Lower lobe of right lung (tissue), 2 donors: ENCODE data around the gene SLC35G3. TPM values are rescaled to one million over a fixed set of nuclear protein-coding genes. Genes with fewer than 3 reads are reported as not detected.
"Not testable (repeated sequence)": the region's sequence is repeated elsewhere in the genome, so short reads cannot be mapped to it uniquely, and the experiment has no call there.

Experiments
- ATAC-seq, 2 donors: fragments of 200-7000 bp; cut with Tn5 transposase; one replicate each; pipeline ENCODE4 v1.9.1; 2020 to 2022; ENCODE audit warnings: mild to moderate bottlenecking in 2 of 2, moderate library complexity in 2 of 2
- DNase-seq: peaks from one replicate; pipeline ENCODE4 v3.0.0-alpha.2; 2020
- H3K27ac ChIP-seq: fragments of 200-600 bp; one replicate; pipeline ENCODE4 v1.8.0; 2022
- H3K27me3 ChIP-seq: fragments of 200-600 bp; one replicate; pipeline ENCODE4 v1.8.0; 2022; ENCODE audit warnings: low read depth
- H3K36me3 ChIP-seq: fragments of 200-600 bp; one replicate; pipeline ENCODE4 v1.8.0; 2022; ENCODE audit warnings: mild to moderate bottlenecking
- H3K4me1 ChIP-seq: fragments of 200-600 bp; one replicate; pipeline ENCODE4 v1.8.0; 2022
- H3K4me3 ChIP-seq: fragments of 200-600 bp; one replicate; pipeline ENCODE4 v1.8.0; 2022; ENCODE audit warnings: mild to moderate bottlenecking
- H3K9me3 ChIP-seq: fragments of 200-600 bp; one replicate; pipeline ENCODE4 v1.8.0; 2022
- CTCF ChIP-seq: fragments of 200-600 bp; IDR thresholded peaks from one replicate; pipeline ENCODE4 v1.8.0; 2022; ENCODE audit warnings: antibody characterized with exemption, mild to moderate bottlenecking
- intact Hi-C: fragments of 100-400 bp; cut with DNase I; formaldehyde crosslinking; loops from one replicate; pipeline ENCODE4 v1.11.0; 2022
- total RNA-seq: library from RNA; stranded (reverse); fragmentation: NEBNext Ultra II Directional; extraction: Animal tissue kit (Norgen Biotek cat#: 25700); gene quantifications from one replicate; pipeline ENCODE4 v1.2.1, GENCODE V29; 2021
- donor health status: DM: no; HTN: yes; CAD: no; lungs with severe emphysema.

The SLC35G3 gene
- total RNA-seq, 1 donor from 2014 or later = not detected

GRCh38 chr17:35185849-35186248 lies 8.3 kb downstream of the SLC35G3 start:
- TF ChIP-seq CTCF = no peak
- Histone ChIP-seq H3K9me3 (no peaks in the 10 kb centered on the region), H3K36me3 (no peaks in the 10 kb centered on the region), H3K27ac (no peak overlapping the region), H3K4me1 (peaks cover 9% of the 10 kb centered on the region), H3K4me3 (no peak overlapping the region), H3K27me3 (no peaks in the 10 kb centered on the region)
- DNase-seq (no peak), ATAC-seq (no peak)
- intact Hi-C loops = no loop called here

- peaks cover 9% of the 10 kb centered on the region for H3K4me1 ChIP-seq
- DNase-seq = no peak
- H3K36me3 ChIP-seq = no peaks in the 10 kb centered on the region
- intact Hi-C loops = no loop called here
- no peak overlapping the region for H3K4me3 ChIP-seq
- H3K27ac ChIP-seq = no peak overlapping the region
- no peak for TF ChIP-seq CTCF
- no peak for ATAC-seq
- no peaks in the 10 kb centered on the region for H3K9me3 ChIP-seq
- no peaks in the 10 kb centered on the region for H3K27me3 ChIP-seq
These were observed 9.9 kb downstream of the SLC35G3 start for GRCh38 chr17:35184274-35184673.

- Histone ChIP-seq H3K4me1 (peaks cover 3% of the 10 kb centered on the region), H3K36me3 (no peaks in the 10 kb centered on the region), H3K27ac (no peak overlapping the region), H3K4me3 (no peak overlapping the region), H3K27me3 (no peaks in the 10 kb centered on the region), H3K9me3 (no peaks in the 10 kb centered on the region)
- DNase-seq = no peak
- ATAC-seq = no peak
- no peak for TF ChIP-seq CTCF
- intact Hi-C loops = no loop called here
These were observed 10.9 kb downstream of the SLC35G3 start for GRCh38 chr17:35183332-35183731.

GRCh38 chr17:35179379-35179778 lies 14.8 kb downstream of the SLC35G3 start:
- H3K36me3 ChIP-seq, H3K4me3 ChIP-seq, H3K4me1 ChIP-seq, intact Hi-C loops, H3K27me3 ChIP-seq, ATAC-seq, H3K27ac ChIP-seq, H3K9me3 ChIP-seq, DNase-seq: not testable (repeated sequence)

DNA sequence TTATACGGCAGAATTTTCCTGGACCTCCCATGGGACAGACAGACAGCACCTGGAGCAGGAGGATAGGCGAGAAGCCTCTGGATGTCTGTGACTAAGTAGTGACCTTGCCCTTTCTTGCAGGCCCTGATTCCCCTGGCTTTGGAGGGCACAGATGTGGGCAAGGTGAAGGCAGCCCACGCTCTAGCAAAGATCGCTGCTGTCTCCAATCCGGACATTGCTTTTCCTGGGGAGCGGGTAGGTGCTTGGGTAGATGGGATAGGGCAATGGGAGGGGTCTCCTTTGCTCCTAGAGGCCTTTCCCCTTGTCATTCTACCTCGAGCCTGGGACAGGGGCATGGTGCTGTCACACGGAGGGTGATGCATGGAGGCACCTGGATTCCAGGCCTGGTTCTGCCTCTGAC lies 17.3 kb downstream of the SLC35G3 start:
- H3K4me1 ChIP-seq = peaks cover 3% of the 10 kb centered on the region
- no peak overlapping the region for H3K4me3 ChIP-seq
- H3K27ac ChIP-seq = no peak overlapping the region
- H3K36me3 ChIP-seq = no peaks in the 10 kb centered on the region
- DNase-seq = no peak
- H3K27me3 ChIP-seq = no peaks in the 10 kb centered on the region
- intact Hi-C loops = no loop called here
- TF ChIP-seq CTCF = no peak
- H3K9me3 ChIP-seq = no peaks in the 10 kb centered on the region
- no peak for ATAC-seq

DNA sequence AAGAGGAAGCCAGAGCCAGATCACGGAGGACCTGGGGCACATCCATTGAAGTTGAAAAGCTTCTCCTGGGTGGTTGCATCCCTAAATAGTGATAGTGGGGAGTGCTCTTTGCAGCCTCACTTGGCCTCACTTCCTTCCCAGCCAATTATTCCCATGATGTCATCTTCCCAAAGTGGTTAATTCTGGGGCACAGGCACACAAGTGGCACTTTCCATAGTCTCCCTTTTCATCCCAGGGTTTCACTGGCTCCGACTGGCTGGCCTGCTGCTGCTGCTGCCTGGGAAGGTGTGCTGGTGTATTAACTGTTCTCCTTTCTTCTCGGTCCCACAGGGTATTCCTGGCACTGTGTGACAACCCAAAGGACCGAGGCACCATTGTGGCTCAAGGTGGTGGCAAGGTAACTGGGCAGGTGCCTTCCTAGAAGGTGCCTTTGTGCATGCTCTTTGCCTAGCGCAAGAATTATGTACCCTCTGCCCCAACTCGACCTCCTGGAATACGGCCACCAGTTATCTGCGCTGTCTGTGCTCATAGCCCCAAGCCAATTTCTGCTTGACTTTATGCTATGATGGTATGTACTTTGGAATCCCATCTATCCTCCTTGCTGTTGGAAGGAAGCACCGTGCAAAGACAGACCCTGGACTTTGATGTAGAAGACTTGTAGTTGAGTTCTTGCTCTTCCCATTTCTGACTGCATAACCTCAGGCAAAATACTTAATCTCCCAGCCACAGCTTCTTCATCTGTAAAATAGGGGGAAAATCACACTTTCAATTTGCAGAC lies 18.4 kb downstream of the SLC35G3 start:
- no peaks in the 10 kb centered on the region for H3K36me3 ChIP-seq
- TF ChIP-seq CTCF = no peak
- no peak overlapping the region for H3K4me3 ChIP-seq
- DNase-seq = no peak
- H3K27ac ChIP-seq = no peak overlapping the region
- peaks cover 11% of the 10 kb centered on the region for H3K4me1 ChIP-seq
- intact Hi-C loops = no loop called here
- no peaks in the 10 kb centered on the region for H3K9me3 ChIP-seq
- H3K27me3 ChIP-seq = no peaks in the 10 kb centered on the region
- no peak for ATAC-seq
